ENCODE results near the gene WDR27.
"Not testable (repeated sequence)": the region's sequence is repeated elsewhere in the genome, so short reads cannot be mapped to it uniquely, and the experiment has no call there.

The WDR27 gene

GRCh38 chr6:169660751-169661390, 41.0 kb downstream of the WDR27 start:
- DNase-seq, result no peak

- no peak for DNase-seq
Measured at GRCh38 chr6:169659820-169660610, 41.8 kb downstream of the WDR27 start.

GRCh38 chr6:169657284-169657610, 44.6 kb downstream of the WDR27 start:
- no peak for DNase-seq

GRCh38 chr6:169656546-169657283, 45.1 kb downstream of the WDR27 start:
- peak in 1 of 14 donors; percentile 25 for DNase-seq

GRCh38 chr6:169654598-169655391, 47.0 kb downstream of the WDR27 start:
- peak in 12 of 14 donors; percentile 5 to 72 (median 51) for DNase-seq

- no peak for DNase-seq
Measured at GRCh38 chr6:169653691-169654090, 48.1 kb downstream of the WDR27 start.

GRCh38 chr6:169652896-169653295, 48.9 kb downstream of the WDR27 start:
- DNase-seq, result no peak

- DNase-seq, result no peak
Measured at GRCh38 chr6:169651498-169651897, 50.3 kb downstream of the WDR27 start.

GRCh38 chr6:169650959-169651292, 50.9 kb downstream of the WDR27 start:
- DNase-seq, result no peak

GRCh38 chr6:169650241-169650958, 51.4 kb downstream of the WDR27 start:
- DNase-seq, result no peak

GRCh38 chr6:169648617-169649016, 53.2 kb downstream of the WDR27 start:
- no peak for DNase-seq

- DNase-seq, result no peak
Measured at GRCh38 chr6:169648092-169648491, 53.7 kb downstream of the WDR27 start.

- no peak for DNase-seq
Measured at GRCh38 chr6:169647637-169648036, 54.2 kb downstream of the WDR27 start.

GRCh38 chr6:169646906-169647567, 54.8 kb downstream of the WDR27 start:
- no peak for DNase-seq

- not testable (repeated sequence) for DNase-seq
Measured at GRCh38 chr6:169645459-169645858, 56.4 kb downstream of the WDR27 start.

GRCh38 chr6:169643521-169643920, 58.3 kb downstream of the WDR27 start:
- peak in 1 of 14 donors; percentile 7 for DNase-seq

GRCh38 chr6:169642455-169642854, 59.4 kb downstream of the WDR27 start:
- DNase-seq, result no peak

- no peak for DNase-seq
Measured at GRCh38 chr6:169641461-169642085, 60.3 kb downstream of the WDR27 start.

GRCh38 chr6:169640983-169641382, 60.8 kb downstream of the WDR27 start:
- DNase-seq, result no peak

- DNase-seq, result no peak
Measured at GRCh38 chr6:169640351-169640852, 61.4 kb downstream of the WDR27 start.

Data from C1 segment of cervical spinal cord (tissue), 14 donors.